Measurements from ENCODE around the gene EVI5L. TPM values are rescaled to one million over a fixed set of nuclear protein-coding genes. Genes with fewer than 3 reads are reported as not detected.

The EVI5L gene
- polyA plus RNA-seq, 1 of the 3 experiments (the other 2 are of a cell fraction) = 9.7 TPM

GRCh38 chr19:7795555-7796161 is 34.4 kb upstream of the EVI5L start (continued):
- TF ChIP-seq REST (IDR thresholded peaks at IDR 0.05; ENCODE audit: low read depth, low read length) (no peak), POLR2AphosphoS5 (IDR thresholded peaks at IDR 0.05; ENCODE audit: low read depth, low read length) (no peak)

GRCh38 chr19:7799640-7800355 is 30.2 kb upstream of the EVI5L start:
- CTCF ChIA-PET = interaction anchor here (0.6 to 5.4 kb wide), 57 partner anchors 8 to 698 kb away, joined by 3 to 116 read pairs (median 4); partner anchors contain the start of genes CLEC4M, MCEMP1, MCOLN1 and RETN
- Histone ChIP-seq H3K27me3 (ENCODE audit: insufficient read depth) (peaks cover 43% of the 10 kb centered on the region), H3K36me3 (replicated peaks in 1 of 2; ENCODE audit: control insufficient read depth in 1 of 2, insufficient read depth in 2 of 2, low read length in 1 of 2) (no peaks in the 10 kb centered on the region), H3F3A (replicated peaks; ENCODE audit: insufficient read depth) (no peaks in the 10 kb centered on the region), H3K79me2 (ENCODE audit: insufficient read depth) (no peaks in the 10 kb centered on the region), H3K4me2 (peak overlapping the region; percentile 75), H3K9ac (no peak overlapping the region), H3K4me3 (ENCODE audit: low read depth in 2 of 2, low read length in 1 of 2) (peak overlapping the region in 1 of 2 experiments; percentile 54; a peak in 2 of 4 replicates), H3K9me2 (no peaks in the 10 kb centered on the region), H3K9me3 (no peaks in the 10 kb centered on the region), H2AFZ (ENCODE audit: low read depth) (peak overlapping the region; percentile 31; the same call in 1 of the 2 replicates), H4K20me1 (ENCODE audit: insufficient read depth) (no peaks in the 10 kb centered on the region), H3K27ac (ENCODE audit: low read depth in 2 of 2, low read length in 1 of 2) (no peak overlapping the region), H3K4me1 (ENCODE audit: control insufficient read depth in 1 of 2, insufficient read depth in 2 of 2, low read depth in 1 of 2, low read length in 1 of 2) (no peaks in the 10 kb centered on the region)
- POLR2A ChIA-PET = interaction anchor here (1.3 kb wide), 1 partner anchor 231 kb away, joined by 3 read pairs; no protein-coding TSS in a partner anchor
- TF ChIP-seq, protein P1, sequence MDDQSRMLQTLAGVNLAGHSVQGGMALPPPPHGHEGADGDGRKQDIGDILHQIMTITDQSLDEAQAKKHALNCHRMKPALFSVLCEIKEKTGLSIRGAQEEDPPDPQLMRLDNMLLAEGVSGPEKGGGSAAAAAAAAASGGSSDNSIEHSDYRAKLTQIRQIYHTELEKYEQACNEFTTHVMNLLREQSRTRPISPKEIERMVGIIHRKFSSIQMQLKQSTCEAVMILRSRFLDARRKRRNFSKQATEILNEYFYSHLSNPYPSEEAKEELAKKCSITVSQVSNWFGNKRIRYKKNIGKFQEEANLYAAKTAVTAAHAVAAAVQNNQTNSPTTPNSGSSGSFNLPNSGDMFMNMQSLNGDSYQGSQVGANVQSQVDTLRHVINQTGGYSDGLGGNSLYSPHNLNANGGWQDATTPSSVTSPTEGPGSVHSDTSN (IDR thresholded peaks at IDR 0.05) = no peak
- peak; percentile 65 for TF ChIP-seq CTCF (IDR thresholded peaks at IDR 0.05)
- peak; percentile 52 for TF ChIP-seq CHD2 (IDR thresholded peaks at IDR 0.05; ENCODE audit: low read length, partially characterized antibody)
- TF ChIP-seq SMC3 (IDR thresholded peaks at IDR 0.05; ENCODE audit: low read depth, low read length) = peak; percentile 69
- TF ChIP-seq RAD21 (IDR thresholded peaks at IDR 0.05; ENCODE audit: low read length) = peak; percentile 80
- peak; percentile 73 for DNase-seq
- WGBS (ENCODE audit: low lambda C conversion rate) = 4% methylated on average over 34 of the region's 34 CpGs
